GM12874 (cell line): Measurements from ENCODE around the gene MEIS2.
A peak's percentile ranks its signal among the peaks of the same experiment; 100 is the strongest.

Experiments used
- CTCF ChIP-seq: IDR thresholded peaks from 2 replicates; pipeline ENCODE4 v1.5.1; 2011; ENCODE audit warnings: low read depth, mild to moderate bottlenecking, control low read depth, low read length, moderate library complexity; ENCODE audit not compliant: insufficient read depth

The MEIS2 gene

DNA sequence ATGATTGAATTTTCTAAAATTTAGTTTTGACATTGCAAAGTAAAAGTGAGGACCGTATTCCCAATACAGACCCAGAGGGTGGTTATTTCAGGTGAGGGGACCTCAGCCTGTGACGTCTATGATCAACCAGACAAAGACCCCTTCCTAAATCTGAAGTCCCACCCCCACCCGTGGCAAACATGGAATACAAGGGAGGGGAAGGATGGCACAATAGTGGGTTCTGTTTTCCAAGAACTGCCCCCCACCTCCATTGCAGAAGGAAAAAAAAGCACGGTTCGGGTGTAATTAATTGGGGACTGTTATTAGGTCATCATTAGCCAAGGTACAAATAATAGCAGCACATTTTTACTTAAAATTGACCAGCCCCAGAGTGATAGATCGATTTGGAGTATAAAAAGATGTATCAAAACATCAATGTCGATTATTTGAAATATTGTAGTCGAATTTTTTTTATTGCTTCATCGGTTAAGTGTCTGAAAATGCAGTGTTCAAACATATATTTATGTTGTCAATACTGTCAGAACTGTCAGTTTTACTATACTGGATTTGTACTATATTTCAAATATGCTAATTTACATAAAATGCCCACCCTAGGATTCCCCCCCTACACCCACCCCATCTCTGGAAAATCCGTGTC lies 7.5 kb upstream of the MEIS2 start:
- no peak for TF ChIP-seq CTCF

GRCh38 chr15:37107071-37107743 lies 6.9 kb upstream of the MEIS2 start:
- no peak for TF ChIP-seq CTCF

DNA sequence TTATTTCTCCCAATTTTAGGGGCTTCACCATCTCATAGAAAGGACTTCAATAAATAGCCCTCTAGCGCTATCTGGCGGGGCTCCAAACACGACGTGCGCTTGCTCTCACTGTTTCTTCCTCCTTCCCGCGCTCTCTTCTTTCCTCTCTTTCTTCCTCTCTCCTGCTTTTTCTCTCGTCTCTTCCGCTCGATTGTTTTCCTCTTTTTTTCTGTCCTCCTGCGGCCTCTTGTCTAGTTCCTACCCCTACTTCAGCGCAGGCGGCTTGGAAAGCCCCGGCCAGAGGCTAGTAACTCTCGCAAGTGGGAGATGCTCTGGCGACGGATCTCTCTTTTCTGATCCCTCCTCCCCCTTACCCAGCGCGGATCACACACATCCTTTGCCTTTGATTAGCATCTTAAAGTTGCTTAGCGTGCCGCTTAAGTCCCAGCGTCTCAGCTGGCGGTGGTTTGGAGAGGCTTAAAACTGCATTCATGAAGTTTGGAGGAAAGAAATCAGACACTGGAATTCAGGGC lies 6.2 kb upstream of the MEIS2 start:
- TF ChIP-seq CTCF: peak; percentile 40; the same call in 1 of the 2 replicates

DNA sequence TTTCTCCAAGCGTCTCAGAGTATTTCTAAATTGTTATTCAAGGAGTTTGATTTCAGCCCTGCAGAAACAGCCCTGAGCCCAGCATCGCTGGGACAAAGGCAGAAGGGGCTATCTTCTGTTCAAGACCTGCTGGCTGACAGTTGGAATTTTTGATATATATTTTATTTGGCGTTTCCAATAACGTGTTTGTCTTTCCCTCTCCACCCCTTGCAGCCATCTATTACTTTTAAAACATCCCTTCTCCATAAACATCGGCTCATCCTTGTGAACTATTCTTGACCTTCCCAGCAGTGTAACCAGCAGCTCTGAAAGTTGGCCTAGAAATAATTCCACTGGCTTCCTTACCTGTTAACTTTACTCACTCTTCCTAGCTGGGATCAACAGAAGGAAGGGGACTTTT lies 5.5 kb upstream of the MEIS2 start:
- no peak for TF ChIP-seq CTCF

GRCh38 chr15:37105029-37105428 lies 4.7 kb upstream of the MEIS2 start:
- no peak for TF ChIP-seq CTCF

GRCh38 chr15:37104424-37104981 lies 4.2 kb upstream of the MEIS2 start:
- TF ChIP-seq CTCF: no peak
